GM03348 (cell line): ENCODE data around the gene GM2A.

Source experiments
- DNase-seq: peaks from one replicate; pipeline ENCODE4 v3.0.0; 2012; ENCODE audit warnings: low spot score

The GM2A gene

GRCh38 chr5:151252762-151253604, at the start of gene GM2A:
GM2A (plus strand) TSS chr5:151253185; CDS start chr5:151253217, 32 bp downstream.
- DNase-seq, result peak; percentile 99

GRCh38 chr5:151204051-151204450, 48.9 kb upstream of the GM2A start:
- DNase-seq, result no peak

GRCh38 chr5:151205411-151205810, 47.6 kb upstream of the GM2A start:
- no peak for DNase-seq

GRCh38 chr5:151208481-151208914, 44.5 kb upstream of the GM2A start:
- DNase-seq, result no peak

- DNase-seq, result no peak
Measured at GRCh38 chr5:151212406-151212798, 40.6 kb upstream of the GM2A start.

GRCh38 chr5:151213803-151214613, 39.0 kb upstream of the GM2A start:
- DNase-seq, result peak; percentile 62

- no peak for DNase-seq
Measured at GRCh38 chr5:151214614-151215545, 38.1 kb upstream of the GM2A start.

- no peak for DNase-seq
Measured at GRCh38 chr5:151215546-151215880, 37.5 kb upstream of the GM2A start.

- DNase-seq, result no peak
Measured at GRCh38 chr5:151216781-151217180, 36.2 kb upstream of the GM2A start.

- no peak for DNase-seq
Measured at GRCh38 chr5:151218177-151218576, 34.8 kb upstream of the GM2A start.

GRCh38 chr5:151219138-151219537, 33.8 kb upstream of the GM2A start:
- DNase-seq, result no peak

- DNase-seq, result no peak
Measured at GRCh38 chr5:151219789-151220188, 33.2 kb upstream of the GM2A start.

- peak; percentile 33 for DNase-seq
Measured at GRCh38 chr5:151221574-151221973, 31.4 kb upstream of the GM2A start.

- no peak for DNase-seq
Measured at GRCh38 chr5:151222054-151222789, 30.8 kb upstream of the GM2A start.

- no peak for DNase-seq
Measured at GRCh38 chr5:151222790-151223446, 30.1 kb upstream of the GM2A start.

- DNase-seq, result peak; percentile 85
Measured at GRCh38 chr5:151223447-151224264, 29.3 kb upstream of the GM2A start, which contains the start of gene CCDC69. CCDC69 (minus strand) TSS chr5:151224092; CDS start chr5:151223970, 122 bp downstream.

GRCh38 chr5:151224372-151224771, 28.6 kb upstream of the GM2A start:
- DNase-seq, result no peak

GRCh38 chr5:151225071-151225470, 27.9 kb upstream of the GM2A start:
- no peak for DNase-seq

GRCh38 chr5:151225475-151225874, 27.5 kb upstream of the GM2A start:
- DNase-seq, result no peak

GRCh38 chr5:151227918-151228447, 25.0 kb upstream of the GM2A start:
- DNase-seq, result no peak
